Heart left ventricle (tissue), 16 donors: Measurements from ENCODE around the gene CSTF1. TPM values are rescaled to one million over a fixed set of nuclear protein-coding genes. Genes with fewer than 3 reads are reported as not detected.
A peak's percentile ranks its signal among the peaks of the same experiment; 100 is the strongest.
"Not testable (repeated sequence)": the region's sequence is repeated elsewhere in the genome, so short reads cannot be mapped to it uniquely, and the experiment has no call there.

Experiments
- ATAC-seq, 4 donors: fragments of 200-7000 bp; cut with Tn5 transposase; one replicate each; pipeline ENCODE4 v1.9.1; 2020 to 2022; ENCODE audit warnings: moderate library complexity in 4 of 4, mild to moderate bottlenecking in 3 of 4, moderate number of reproducible peaks in 1 of 4
- DNase-seq, 5 donors: peaks; one replicate each; pipeline ENCODE4 v3.0.0-alpha.2; 2020
- H3K27ac ChIP-seq, 12 donors: fragments of 200-600 bp; sonication (generic) in 4 of 12; one replicate each; pipeline versions ENCODE4 v1.5.0 to v1.8.0; 2016 to 2022; ENCODE audit warnings: mild to moderate bottlenecking in 2 of 12
- H3K27me3 ChIP-seq, 9 donors: fragments of 200-600 bp; sonication (generic) in 2 of 9; one replicate each; pipeline versions ENCODE4 v1.5.1 to v1.8.0; 2016 to 2022; ENCODE audit warnings: mild to moderate bottlenecking in 3 of 9
- H3K36me3 ChIP-seq, 9 donors: fragments of 200-600 bp; sonication (generic) in 2 of 9; one replicate each; pipeline versions ENCODE4 v1.5.0 to v1.8.0; 2018 to 2022; ENCODE audit warnings: mild to moderate bottlenecking in 2 of 9
- H3K4me1 ChIP-seq, 12 donors: fragments of 200-600 bp; sonication (generic) in 4 of 12; one replicate each; pipeline versions ENCODE4 v1.5.0 to v1.8.0; 2016 to 2022; ENCODE audit warnings: mild to moderate bottlenecking in 3 of 12
- H3K4me3 ChIP-seq, 12 donors: fragments of 200-600 bp; sonication (generic) in 4 of 12; one replicate each; pipeline versions ENCODE4 v1.5.0 to v1.8.0; 2017 to 2022; ENCODE audit warnings: mild to moderate bottlenecking in 9 of 12, moderate library complexity in 4 of 12
- H3K9me3 ChIP-seq, 12 donors: fragments of 200-600 bp; sonication (generic) in 4 of 12; one replicate each; pipeline versions ENCODE4 v1.5.0 to v1.8.0; 2016 to 2022; ENCODE audit warnings: mild to moderate bottlenecking in 1 of 12
- CTCF ChIP-seq, 12 donors: fragments of 200-600 bp; sonication (generic) in 4 of 12; IDR thresholded peaks; one replicate each; pipeline versions ENCODE4 v1.5.0 to v1.8.0; 2018 to 2022; ENCODE audit warnings: antibody characterized with exemption in 12 of 12, mild to moderate bottlenecking in 5 of 12
- POLR2A ChIP-seq, 2 donors: fragments of 450-650 bp; IDR thresholded peaks; one replicate each; pipeline ENCODE4 v1.6.1; 2017; ENCODE audit warnings: antibody characterized with exemption in 2 of 2, mild to moderate bottlenecking in 2 of 2, moderate library complexity in 2 of 2
- WGBS, 4 donors: extraction: QIAGEN DNeasy Blood & Tissue Kit in 2 of 4; methylation state at CpG; one replicate each; pipeline versions ENCODE4 v1.1.5 to v1.1.7; 2013 to 2018; 5-methylcytosine and 5-hydroxymethylcytosine counted together
- intact Hi-C, 10 donors: fragments of 100-400 bp; cut with DNase I; formaldehyde crosslinking; loops; one replicate each; pipeline versions ENCODE4 v1.11.1 to v1.14.2; 2022
- polyA plus RNA-seq, 2 donors: library from polyadenylated mRNA; stranded (reverse); fragments of 200-250 nt; gene quantifications; one replicate each; pipeline ENCODE4 v1.2.3, GENCODE V29; 2013
- total RNA-seq, 9 donors: library from RNA; depleted of rRNA in 2 of 9; stranded (reverse); fragments of >200 nt in 2 of 9; fragmentation: NEBNext Ultra II Directional in 3 of 9; extraction: Animal tissue kit (Norgen Biotek cat#: 25700) in 3 of 9; gene quantifications; one replicate each; pipeline versions ENCODE4 v1.1.0 to v1.2.4, GENCODE V29; 2016 to 2023
- donor health status: ischemic (EF 13 %, LVEDD 7.1; RV severe dilation, severe dysfunction).
- donor health status: healthy with polysubstance abuse.
- donor health status: DM: no; HTN: yes; CAD: no.
- donor health status: DM: no; HTN: no; CAD: no.
- donor health status: ischemic (EF 25% LVEDD 6.9; RV normal size, moderate dysfunction).
- donor health status: ischemic (EF 25% LVEDD 5.7; RV mildly dilated, moderate dysfunction).
- donor health status: healthy.
- donor health status: DM: yes; HTN: yes; CAD: no.
- donor health status: ischemic (EF 35%, LVEDD 5.7; RV mildly dilated, moderate dysfunction).
- donor health status: nonischemic (EF 11% LVEDD 7.7; RV severe dilation, severe dysfunction).
- donor health status: DM: yes; HTN: yes; CAD: no.
- donor health status: PGD.
- donor health status: ischemic (EF 29% LVEDD 5.4; RV normal size, mild dysfunction).
- donor health status: nonischemic (EF 23%, LVEDD 6.1; RV moderate dilation, normal function).

Gene CSTF1
- total and polyA plus RNA-seq, 11 donors, result 4.2 to 27.3 (median 21.4) TPM

GRCh38 chr20:56395166-56395565 is 2.7 kb downstream of the CSTF1 start:
- Histone ChIP-seq H3K36me3 (peaks cover 0 to 55% (median 48%) of the 10 kb centered on the region in 9 donors), H3K27ac (no peak overlapping the region), H3K9me3 (no peaks in the 10 kb centered on the region), H3K4me1 (peaks cover 0 to 37% (median 26%) of the 10 kb centered on the region in 12 donors), H3K27me3 (no peaks in the 10 kb centered on the region), H3K4me3 (no peak overlapping the region)
- 76 to 80% (median 78%) methylated on average over 4 of the region's 4 CpGs for WGBS, 4 donors
- ATAC-seq (no peak), DNase-seq (no peak)
- intact Hi-C loops, result loop anchor here in 3 of 10 donors (5.0 to 10.0 kb wide), 3 partner anchors 67 to 180 kb away; partner anchors contain the start of gene RTF2 (in 2 of the 3)
- TF ChIP-seq POLR2A (IDR thresholded peaks at IDR 0.05) (no peak), CTCF (IDR thresholded peaks at IDR 0.05) (no peak)

- DNase-seq, result peak in 2 of 5 donors; percentile 56 to 58
- H3K4me1 ChIP-seq, result peaks cover 0 to 12% (median 5%) of the 10 kb centered on the region in 12 donors
- peaks cover 0 to 100% (median 95%) of the 10 kb centered on the region in 9 donors for H3K36me3 ChIP-seq
- peak in 2 of 4 donors; percentile 44 to 69 for ATAC-seq
- no peak overlapping the region for H3K27ac ChIP-seq
- TF ChIP-seq POLR2A (IDR thresholded peaks at IDR 0.05) (no peak), CTCF (IDR thresholded peaks at IDR 0.05) (peak; percentile 71 to 91 (median 85))
- no peaks in the 10 kb centered on the region for H3K27me3 ChIP-seq
- intact Hi-C loops, result loop anchor here in 2 of 10 donors (1.0 to 5.0 kb wide), 2 partner anchors 62 to 68 kb away; partner anchors contain the start of gene RTF2 (in 1 of the 2)
- H3K9me3 ChIP-seq, result no peaks in the 10 kb centered on the region
- no peak overlapping the region for H3K4me3 ChIP-seq
Observed at GRCh38 chr20:56400001-56400640, 7.7 kb downstream of the CSTF1 start.

- H3K4me3 ChIP-seq, result no peak overlapping the region
- H3K9me3 ChIP-seq, result no peaks in the 10 kb centered on the region
- 91 to 94% (median 92%) methylated on average over 24 to 26 of the region's 26 CpGs for WGBS, 4 donors
- intact Hi-C loops, result loop anchor here in 1 of 10 donors (5.0 kb wide), 1 partner anchor 59 kb away; no protein-coding TSS in a partner anchor
- no peak for TF ChIP-seq CTCF (IDR thresholded peaks at IDR 0.05)
- no peak for TF ChIP-seq POLR2A (IDR thresholded peaks at IDR 0.05)
- H3K27ac ChIP-seq, result no peak overlapping the region
- H3K4me1 ChIP-seq, result peaks cover 0 to 29% (median 5%) of the 10 kb centered on the region in 12 donors
- no peaks in the 10 kb centered on the region for H3K27me3 ChIP-seq
- peak in 1 of 4 donors; percentile 15 for ATAC-seq
- peaks cover 0 to 98% (median 96%) of the 10 kb centered on the region in 9 donors for H3K36me3 ChIP-seq
- no peak for DNase-seq
Observed at GRCh38 chr20:56403465-56403864, 11.0 kb downstream of the CSTF1 start.

GRCh38 chr20:56405356-56405755 is 12.9 kb downstream of the CSTF1 start:
- 96 to 98% (median 97%) methylated on average over 12 of the region's 12 CpGs for WGBS, 4 donors
- Histone ChIP-seq H3K36me3 (peaks cover 0 to 87% (median 77%) of the 10 kb centered on the region in 9 donors), H3K4me1 (peaks cover 0 to 38% (median 8%) of the 10 kb centered on the region in 12 donors)
- H3K27ac ChIP-seq, H3K4me3 ChIP-seq, ATAC-seq, H3K27me3 ChIP-seq, DNase-seq, intact Hi-C loops, H3K9me3 ChIP-seq: not testable (repeated sequence)
